Activated effector memory CD4-positive, alpha-beta T cell treated with Interleukin-2 at 50 U/mL for 16 hours (primary cell): ENCODE data around the gene RIBC2.
A peak's percentile ranks its signal among the peaks of the same experiment; 100 is the strongest.
"Not testable (repeated sequence)": the region's sequence is repeated elsewhere in the genome, so short reads cannot be mapped to it uniquely, and the experiment has no call there.

ENCODE experiments used
- DNase-seq: peaks from one replicate; pipeline ENCODE4 v3.0.0-alpha.2; 2020

RIBC2 gene, protein sequence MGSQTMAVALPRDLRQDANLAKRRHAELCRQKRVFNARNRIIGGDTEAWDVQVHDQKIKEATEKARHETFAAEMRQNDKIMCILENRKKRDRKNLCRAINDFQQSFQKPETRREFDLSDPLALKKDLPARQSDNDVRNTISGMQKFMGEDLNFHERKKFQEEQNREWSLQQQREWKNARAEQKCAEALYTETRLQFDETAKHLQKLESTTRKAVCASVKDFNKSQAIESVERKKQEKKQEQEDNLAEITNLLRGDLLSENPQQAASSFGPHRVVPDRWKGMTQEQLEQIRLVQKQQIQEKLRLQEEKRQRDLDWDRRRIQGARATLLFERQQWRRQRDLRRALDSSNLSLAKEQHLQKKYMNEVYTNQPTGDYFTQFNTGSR

DNA sequence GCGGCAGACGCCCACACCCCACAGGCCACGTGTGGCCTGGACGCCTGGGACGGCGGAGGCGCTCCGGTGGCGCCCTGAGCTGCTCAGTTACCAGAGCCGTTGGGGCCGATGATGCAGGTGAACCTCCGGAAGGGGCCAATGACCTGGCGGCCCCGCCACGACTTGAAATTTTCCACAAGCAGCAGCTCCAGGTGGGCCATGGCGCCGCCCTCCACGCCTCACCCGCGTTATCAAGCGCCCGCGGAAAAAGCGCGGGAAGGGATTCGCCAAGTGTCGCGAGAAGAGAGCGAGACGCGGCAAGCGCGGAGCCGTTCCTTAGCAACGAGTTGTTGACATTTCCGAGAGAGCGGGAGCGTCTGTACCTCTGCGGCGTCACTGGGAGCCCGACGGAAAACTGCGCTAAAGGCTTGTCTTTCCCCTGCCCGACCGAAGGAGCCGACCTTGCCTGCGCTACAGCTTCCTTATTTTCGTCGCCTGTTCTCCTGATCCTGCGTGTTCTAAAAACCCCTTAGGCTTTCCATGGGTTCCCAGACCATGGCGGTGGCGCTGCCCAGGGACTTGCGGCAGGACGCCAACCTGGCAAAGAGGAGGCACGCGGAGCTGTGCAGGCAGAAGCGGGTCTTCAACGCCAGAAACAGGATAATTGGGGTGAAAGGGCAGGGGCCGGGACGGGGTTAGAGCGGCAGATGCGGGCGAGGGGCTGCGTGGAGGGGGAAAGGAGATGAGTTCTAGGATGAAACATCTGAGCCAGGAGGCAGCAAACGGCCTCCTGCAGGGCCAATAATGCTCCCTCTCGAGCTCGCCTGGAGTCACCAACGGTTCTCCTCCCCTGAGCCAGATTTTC, at the start of gene RIBC2, which contains the start of gene SMC1B:
Gene RIBC2 (plus strand): TSS at position 326 of the 844 bp plus-strand sequence. CDS start 194 bp downstream, at position 520.
Gene SMC1B (minus strand): TSS at position 232 of the 844 bp plus-strand sequence. CDS start 32 bp downstream, at position 200.
- peak; percentile 63 for DNase-seq

DNA sequence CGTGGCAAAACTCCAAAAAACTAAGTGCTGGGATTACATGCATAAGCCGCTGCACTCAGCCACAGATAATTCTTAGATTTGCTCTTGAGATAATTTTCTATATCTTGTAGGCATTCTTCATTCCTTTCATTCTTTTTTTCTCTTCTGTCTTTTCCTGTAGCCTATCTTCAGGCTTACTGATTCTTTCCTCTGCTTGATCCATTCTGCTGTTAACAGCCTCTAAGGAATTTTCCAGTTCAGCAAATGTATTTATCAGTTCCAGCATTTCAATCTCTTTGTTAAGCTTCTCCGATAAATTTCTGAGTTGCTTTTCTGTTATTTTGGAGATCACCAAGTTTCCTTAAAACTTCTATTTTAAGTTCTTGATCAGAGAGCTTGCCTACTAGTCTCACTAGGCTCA, 46.8 kb upstream of the RIBC2 start:
- DNase-seq = no peak

DNA sequence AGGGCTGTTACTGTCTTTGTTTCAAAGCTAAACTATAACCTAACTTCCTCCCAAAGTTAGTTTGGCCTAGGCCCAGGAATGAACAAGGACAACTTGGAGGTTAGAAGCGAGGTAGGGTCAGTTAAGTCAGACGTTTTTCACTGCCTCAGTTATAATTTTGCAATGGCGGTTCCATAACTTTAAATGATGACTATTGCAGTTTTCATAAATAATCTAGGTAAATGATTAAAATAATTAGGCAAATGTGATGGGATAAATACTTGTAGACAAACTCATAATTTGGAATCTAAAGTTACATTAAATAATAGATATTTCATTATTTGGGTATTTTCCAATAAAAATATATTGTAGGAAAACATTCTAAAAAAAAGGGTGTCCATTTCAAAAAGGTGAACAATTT, 39.9 kb upstream of the RIBC2 start:
- not testable (repeated sequence) for DNase-seq

DNA sequence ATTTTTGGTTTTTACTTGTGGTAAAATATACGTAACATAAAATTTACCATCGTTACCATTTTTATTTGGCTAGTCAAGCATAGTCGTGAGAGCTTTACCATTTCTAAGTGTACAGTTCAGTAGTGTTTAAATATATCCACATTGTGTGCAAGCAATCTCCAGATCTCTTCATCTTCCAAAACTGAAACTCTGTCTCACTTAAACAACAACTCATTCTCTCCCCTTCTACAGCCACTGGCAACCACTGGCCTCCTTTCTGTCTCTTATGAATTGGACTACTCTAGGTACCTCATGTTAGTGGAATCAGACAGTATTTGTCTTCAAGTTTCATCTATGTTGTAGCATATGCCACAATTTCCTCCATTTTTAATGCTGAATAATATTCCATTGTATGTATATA, 37.5 kb upstream of the RIBC2 start:
- DNase-seq = no peak

DNA sequence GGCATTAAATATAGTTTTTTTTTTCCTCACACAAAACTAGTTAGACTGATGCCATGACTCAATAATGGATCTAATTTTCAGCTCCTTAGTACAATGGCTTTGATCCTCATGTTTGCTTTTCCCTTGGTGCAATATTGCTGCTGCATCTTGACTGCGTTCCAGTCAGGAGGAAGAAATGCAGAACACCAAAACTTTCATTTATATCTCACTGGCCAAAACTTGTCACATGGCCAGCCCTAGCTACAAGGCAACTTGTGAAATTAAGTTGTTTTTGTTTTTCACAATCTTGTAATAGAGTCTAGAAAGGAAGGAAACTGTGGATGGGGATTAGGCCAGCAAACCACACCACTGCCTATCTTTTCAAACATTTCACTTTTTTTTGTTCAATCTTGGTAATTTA, 36.8 kb upstream of the RIBC2 start:
- no peak for DNase-seq

DNA sequence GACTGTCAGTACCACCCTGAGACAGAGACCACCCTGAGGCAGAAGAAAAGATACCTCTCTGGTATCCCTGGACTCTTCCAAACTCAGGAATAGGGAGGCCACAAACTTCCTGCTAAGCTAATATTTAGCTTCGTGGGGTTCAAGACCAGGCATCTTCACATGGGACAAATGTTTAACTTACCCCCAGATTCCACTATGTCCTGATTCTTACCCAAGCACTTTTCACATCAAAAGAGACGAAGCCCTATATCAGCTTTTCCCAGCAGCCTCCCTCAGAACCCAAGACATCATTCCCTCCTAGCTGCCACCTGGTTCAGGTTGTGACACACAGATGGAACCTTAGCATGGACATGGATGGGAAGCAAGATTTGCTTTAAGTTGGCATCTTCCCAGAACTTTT, 32.1 kb upstream of the RIBC2 start:
- DNase-seq = no peak

DNA sequence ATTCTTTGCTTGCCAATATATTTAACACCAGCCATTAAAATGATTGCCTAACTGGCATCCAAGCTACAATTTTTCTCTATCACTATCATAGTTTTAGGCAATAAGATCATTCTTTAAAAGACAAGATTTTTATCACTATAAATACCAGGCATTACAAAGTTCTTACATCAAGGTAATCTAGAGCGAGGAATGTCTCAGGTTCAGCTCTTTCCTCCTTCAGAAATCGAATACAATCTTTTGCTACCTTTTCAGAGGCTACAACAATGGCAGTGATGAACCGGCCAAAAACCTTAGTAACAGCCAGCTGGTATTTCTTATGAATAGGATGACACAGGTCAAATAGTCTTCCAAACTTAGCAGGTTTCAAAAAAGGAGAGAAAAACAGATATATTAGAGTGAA, 23.9 kb upstream of the RIBC2 start:
- DNase-seq = no peak

DNA sequence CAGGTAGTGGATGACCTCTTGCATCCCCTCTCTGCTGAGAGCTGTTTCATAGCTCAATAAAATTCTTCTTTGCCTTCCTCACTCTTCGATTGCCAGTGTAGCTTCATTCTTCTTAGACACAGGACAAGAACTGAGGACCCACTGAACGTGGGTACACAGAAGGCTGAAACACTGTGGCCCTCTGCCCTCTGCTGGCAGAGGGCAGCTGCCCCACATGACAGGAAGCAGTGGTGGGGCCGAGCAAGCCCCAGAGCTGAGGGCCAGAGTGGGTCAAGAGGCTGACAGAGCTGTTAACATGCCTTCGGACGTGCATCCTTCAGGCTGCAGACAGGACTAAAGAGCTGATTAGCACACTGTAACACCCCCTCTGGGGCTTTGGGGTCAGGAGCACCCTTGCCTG, 15.7 kb upstream of the RIBC2 start:
- no peak for DNase-seq

DNA sequence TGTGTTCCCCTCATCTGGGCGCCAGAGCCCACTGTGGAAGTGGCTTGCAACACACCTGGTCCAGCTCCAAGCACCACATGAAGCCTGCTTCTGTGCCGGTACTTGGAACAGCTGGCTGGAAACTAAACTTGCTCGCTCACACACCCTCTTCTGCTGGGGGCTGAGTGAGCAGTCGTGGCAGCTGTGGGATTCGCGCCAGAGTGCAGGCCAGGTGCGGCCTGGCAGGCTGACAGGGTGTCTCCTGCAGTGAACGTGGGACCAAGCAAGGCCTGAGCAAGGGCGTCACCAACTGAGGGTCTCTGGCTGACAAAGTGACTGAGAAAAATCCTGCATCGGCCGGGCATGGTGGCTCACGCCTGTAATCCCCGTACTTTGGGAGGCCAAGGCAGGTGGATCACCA, 15.3 kb upstream of the RIBC2 start:
- no peak for DNase-seq

DNA sequence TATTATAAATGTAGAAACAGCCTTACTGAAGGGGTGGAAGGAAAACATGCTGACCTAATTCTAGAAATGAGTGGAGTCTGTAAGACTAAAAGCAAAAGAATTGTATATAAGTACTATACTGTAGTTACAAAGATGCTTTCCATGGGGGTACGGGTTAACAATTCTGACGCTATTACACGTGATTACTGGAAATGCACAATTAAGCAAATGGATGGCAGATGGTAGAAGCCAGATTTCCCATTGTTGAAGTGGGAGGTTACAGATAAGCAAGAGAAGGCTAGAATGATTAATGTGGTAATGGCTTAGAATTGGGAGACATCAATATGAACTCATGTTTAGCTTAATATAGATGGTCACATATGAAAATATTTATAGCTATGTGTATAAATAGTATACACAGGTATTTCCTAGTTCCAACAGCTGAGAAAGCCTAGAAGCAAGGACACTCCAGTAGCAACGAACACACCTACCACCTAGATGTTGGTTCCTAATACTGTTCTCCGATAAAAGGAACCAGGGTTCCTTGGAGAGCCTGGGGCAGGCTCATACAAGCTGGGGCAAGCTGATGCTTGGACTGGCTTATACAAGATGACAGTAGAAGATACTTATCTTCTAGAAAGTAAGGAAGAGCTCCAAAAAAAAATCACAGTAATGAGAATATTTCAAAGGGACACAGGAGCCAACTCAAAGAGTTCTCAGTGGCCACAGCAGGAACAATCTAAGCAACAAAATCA, 13.6 kb upstream of the RIBC2 start:
- DNase-seq = no peak

DNA sequence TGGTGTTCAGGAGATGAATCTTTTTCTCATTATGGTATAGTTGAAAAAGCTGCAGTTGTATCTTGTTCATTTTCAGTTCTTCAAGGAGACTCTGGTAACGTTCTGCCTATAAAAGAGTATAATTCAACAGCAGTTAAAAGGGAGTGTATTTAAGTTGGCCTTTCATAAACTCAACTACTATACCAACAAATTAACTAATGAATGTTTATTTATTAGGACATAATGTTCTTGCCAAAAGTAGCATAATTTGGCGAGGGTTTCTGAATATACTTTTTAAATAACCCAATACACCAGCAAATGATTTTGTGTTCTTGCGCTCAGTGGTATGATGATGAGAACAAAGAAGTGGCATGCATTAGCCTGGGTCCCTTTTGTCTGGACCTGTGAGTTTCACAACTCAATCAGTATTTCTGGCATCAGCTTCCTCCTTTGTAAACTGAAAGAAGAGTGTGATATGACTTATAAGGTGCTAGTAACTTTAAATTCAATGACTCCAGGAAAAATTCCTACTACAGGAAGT, 11.0 kb upstream of the RIBC2 start:
- DNase-seq = no peak

DNA sequence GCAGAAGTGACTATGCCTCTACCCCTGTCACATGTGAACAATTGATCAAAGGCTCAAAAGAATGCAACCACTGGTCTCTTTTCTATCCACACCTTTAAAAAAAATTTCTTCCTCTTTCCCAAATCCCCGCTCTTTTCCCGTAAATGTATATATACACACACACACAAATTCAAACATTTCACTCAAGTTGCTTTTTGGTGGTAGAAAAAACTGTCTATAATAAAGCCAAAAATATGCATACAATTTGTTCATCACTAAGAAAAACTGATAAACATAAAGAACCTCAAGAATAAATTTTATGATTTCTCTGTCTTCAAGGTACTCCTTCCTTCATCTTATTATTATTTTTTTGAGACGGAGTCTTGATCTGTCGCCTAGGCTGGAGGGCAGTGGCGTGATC, 5.7 kb upstream of the RIBC2 start:
- DNase-seq = no peak

DNA sequence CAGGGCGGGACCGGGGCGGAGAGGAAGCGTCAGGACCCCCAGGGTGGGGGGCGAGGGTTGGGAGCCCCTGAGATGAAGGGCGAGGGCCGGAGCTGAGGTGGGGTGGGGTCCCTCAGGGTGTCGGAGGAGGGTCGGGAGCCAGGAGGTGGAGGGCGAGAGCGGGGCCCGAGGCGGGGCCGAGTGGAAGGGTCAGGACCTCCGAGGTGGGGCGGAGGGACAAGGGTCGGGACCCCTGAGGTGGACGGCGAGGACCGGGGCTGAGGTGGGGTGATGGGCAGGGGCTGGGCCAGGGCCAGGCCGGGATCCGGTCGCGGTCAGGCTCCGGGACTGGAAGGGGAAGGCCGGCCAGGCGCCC, 503 bp upstream of the RIBC2 start:
- DNase-seq = no peak

DNA sequence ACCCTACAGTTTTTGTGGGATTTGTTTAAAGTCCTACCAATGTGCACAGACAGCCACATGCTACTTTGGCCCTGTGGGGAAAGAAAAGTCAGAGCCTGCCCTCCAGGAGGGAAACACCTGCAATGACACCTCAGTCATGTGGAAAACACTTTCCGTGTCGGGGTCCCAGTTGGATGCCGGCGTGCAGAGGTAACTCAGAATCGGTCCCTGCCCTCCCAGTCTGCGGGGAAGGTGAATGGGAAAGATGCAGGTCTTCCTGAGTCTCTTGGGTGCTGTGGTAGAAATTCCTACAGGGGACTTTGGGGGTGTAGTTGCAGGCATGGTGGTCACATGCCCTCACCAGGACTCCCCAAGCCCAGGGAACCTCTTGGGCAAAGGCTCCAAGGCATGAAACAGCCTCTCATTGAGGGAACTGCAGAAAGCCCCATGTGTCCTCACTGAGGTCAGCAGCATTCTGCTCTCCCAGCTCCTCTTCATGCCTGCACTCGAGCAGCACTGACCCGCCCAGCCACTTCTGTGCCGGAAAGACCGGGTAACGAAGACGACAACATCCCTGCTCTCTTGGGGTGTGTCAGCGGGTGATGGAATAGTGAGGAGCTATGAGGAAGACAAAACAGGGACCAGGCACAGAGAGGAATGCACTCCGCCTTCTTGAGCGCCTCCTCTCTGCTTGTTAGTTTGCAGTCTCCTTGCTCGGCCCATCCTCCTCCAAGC, 4.7 kb downstream of the RIBC2 start:
- DNase-seq = no peak

DNA sequence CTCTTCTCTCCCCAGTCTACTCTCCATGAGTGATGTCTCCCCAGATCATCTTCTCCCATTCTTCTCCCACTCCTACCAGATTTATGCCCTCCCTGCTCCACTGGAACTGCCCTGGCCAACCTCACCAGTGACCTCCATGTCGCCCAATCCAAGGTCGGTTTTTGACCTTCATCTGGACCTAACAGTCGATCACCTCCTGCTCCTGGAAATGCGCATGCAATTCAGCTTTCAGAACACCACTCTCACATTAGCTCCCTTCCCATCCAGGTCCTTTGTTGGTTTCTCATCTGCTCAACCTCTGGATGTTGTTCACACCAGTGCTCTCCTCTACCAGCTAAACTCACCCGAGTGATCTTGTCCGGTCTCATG, 5.3 kb downstream of the RIBC2 start:
- no peak for DNase-seq

DNA sequence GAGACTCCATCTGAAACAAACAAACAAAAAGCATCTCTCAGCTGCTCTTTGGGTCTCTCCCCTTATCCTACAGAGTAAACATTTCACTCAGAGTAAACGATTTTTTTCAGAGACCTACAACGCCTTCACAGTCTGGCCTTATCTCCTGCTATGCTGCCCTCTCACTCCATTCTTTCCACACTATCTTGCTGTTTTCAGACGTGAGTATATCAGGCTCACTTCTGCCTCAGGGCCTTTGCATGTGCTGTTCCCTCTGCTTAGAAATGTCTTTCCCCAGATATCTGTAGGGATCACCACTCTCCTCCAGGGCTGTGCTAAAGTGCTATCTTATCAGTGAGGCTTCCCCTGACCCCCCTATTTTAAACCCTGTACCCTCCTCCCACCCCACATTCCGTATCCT, 6.5 kb downstream of the RIBC2 start:
- DNase-seq = no peak

DNA sequence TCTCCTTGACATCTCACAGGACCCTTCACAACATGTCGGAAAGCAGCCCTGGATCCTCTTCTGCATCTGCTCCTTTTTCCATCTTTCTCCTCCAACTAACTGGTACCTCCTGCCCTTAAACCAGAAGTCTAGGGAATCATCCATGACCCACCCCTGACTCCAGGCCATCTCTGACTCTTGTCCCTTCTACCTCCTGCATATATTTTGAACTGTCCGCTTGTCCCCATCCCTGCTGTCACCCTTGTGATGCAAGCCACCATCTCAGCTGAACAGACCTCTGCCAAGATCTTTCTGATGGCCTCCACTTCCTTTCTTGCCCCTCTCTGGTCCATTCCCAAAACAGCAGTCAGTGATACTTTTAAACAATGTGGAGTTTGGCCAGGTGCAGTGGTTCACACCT, 7.0 kb downstream of the RIBC2 start:
- no peak for DNase-seq

DNA sequence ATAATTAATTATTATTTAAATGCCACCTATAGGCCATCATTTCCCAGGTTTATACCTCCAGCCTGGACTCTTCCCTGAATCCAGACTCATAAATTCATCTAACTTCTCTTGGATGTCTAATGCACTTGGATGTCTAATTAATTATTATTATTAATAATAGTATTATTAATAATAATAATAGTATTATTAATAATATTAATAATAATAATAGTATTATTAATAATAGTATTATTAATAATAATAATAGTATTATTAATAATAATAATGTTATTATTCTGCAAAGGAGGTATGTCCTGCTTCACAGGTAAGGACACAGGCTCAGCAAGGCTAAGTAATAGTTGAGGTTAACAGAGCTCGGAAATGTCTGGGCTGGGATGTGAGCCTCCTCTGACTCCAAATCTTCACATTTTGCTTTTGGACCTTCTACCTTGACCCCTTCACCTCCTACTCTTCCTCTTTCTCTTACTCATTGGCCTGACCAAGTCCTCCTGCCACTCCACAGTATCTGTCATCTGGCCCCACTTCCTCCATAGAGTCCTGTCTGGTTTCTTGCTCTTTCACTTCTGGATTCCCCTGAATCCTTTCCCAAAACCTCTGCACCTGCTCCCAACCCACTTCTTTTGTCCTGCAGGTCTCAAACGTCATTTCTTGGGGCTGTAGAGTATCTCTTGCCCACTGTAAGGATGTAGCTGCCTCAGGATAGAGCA, 8.0 kb downstream of the RIBC2 start:
- no peak for DNase-seq

DNA sequence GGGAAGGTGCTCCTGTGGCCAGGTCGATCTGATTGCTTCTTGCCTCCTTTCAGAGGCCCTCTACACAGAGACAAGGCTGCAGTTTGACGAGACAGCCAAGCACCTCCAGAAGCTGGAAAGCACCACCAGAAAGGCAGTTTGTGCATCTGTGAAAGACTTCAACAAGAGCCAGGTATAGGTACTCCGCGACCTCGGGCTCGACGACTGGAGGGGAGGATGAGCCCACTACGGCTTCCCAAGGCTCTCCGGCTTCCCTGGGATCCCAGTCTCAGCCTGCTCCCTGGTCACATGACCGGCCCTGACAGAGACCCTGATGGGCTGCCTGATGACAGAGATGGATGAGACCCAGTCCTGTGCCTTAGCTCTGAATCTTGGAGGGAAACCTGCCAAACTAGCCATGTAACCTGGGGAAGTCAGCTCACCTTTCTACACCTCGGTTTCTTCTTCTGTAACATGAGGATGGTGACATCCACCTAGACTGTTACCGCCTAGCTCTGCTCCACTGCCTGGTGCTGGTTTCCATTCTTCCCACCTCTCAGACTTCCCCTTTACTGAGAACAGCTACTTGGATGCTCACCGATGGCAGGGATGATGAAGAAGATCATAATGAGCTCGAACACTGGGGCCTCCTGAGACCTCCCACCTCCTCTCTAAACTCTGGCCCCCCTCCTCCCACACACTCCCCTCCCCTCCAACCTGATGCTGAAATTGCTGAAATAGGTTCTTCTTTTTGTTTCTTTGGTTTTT, 8.9 kb downstream of the RIBC2 start:
- DNase-seq = no peak

DNA sequence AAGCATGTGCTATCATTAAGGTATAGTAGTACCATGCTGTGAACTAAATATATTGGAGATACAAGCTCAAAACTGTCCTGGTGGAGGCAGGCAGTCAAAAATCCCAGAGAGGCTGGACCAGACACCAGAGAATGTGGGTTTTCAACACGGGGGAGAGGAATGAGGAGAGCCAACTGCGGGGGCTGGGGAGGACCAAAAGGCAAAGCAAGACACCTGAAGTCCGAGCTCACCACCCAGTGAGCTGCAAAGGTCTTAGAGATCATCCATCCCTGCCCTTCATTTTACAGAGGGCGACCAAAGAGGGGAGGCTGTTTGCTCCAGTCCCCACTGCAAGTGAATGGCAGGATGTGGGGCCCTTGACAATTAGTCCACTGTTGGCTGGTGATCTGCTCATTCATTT, 10.0 kb downstream of the RIBC2 start:
- no peak for DNase-seq

DNA sequence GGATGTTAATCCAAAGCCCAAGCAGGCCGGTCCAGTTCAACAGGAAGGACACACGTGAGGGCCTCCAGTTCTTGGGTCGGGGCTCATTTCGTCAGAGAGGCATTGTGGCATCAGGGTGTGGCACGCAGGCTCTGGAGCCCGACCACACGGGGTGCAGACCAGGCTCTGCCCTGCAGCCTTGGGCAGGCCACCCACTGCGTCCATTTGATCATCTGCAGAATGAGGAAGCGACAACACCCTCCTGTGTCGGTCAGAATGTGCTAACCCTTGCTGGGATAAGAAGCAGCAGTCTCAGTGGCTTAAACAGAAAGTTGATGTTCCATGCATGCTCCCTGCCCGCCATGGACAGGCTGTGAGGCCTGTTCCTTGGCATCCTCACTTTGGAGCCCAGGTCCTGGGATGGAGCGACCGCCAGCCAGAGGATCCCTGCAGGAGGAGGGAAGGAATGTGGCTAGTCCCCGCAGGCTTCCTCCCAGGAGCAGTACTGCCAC, 10.8 kb downstream of the RIBC2 start:
- DNase-seq = no peak
